T-helper 2 cell treated with Interferon-gamma antibody and Interleukin-4, amounts not matched to agents 100 ng/mL and 5 ng/mL, for 36 hours (primary cell): Measurements from ENCODE around the gene C1R. TPM values are rescaled to one million over a fixed set of nuclear protein-coding genes. Genes with fewer than 3 reads are reported as not detected.

Source experiments
- intact Hi-C: fragments of 100-400 bp; cut with micrococcal nuclease; formaldehyde crosslinking; loops from one replicate; pipeline ENCODE4 v1.15.1; 2023
- total RNA-seq: library from RNA; stranded (reverse); gene quantifications from 2 replicates; pipeline ENCODE4 v1.2.3, GENCODE V29; 2022

C1R gene
- total RNA-seq = 2.6 and 4.0 TPM in 2 replicates

DNA sequence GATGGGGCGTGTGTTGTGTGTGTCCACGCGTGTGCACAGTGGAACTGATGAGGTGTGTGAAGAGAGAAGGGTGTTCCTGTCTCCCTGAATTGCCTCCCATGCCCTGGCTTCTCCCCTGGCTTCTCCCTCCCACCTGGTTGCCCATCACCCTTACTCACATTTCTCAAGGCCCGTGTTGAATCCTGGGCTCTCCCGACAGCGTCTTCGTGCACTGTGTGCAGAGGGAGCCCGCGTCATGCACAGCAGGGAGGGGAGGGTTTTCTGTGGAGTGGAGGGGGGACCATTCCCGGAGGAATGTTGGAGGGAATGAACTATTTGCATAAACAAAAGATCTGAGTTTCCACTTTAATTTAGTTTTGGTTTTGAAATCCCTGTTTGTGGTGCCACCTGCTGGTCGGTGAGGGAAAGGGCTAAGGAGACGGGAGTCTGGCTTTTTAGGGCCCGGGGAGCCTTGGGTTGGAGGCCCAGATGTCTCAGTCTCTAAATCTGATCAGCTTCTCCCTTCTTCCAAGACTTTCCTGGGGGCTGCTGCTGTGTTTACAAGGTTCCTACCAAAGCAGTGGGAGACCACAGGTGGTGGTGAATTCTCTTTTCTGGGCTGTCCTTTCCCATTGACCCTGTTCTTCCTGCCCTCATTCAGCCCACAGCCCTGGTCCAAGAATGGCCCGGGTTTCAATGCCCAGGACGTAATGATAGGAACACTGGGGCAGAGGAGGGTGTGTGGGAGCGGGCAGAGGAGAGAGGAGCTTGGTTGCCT, at the start of gene C1R:
Gene C1R, minus strand, starts transcription at position 217 of the 757 bp plus-strand sequence. Its CDS starts 57 bp downstream, at position 160.
- intact Hi-C loops = loop anchor here (1.0 to 5.0 kb wide), 6 partner anchors 16 to 223 kb away; partner anchors contain the start of genes C12orf57, C1RL, EMG1 and LPCAT3

GRCh38 chr12:7141351-7142005, 49.2 kb upstream of the C1R start:
- intact Hi-C loops = loop anchor here (5.0 kb wide), 1 partner anchor 46 kb away; the partner anchor contains the start of gene PEX5

GRCh38 chr12:7139200-7139599, 47.0 kb upstream of the C1R start:
- intact Hi-C loops = no loop called here

DNA sequence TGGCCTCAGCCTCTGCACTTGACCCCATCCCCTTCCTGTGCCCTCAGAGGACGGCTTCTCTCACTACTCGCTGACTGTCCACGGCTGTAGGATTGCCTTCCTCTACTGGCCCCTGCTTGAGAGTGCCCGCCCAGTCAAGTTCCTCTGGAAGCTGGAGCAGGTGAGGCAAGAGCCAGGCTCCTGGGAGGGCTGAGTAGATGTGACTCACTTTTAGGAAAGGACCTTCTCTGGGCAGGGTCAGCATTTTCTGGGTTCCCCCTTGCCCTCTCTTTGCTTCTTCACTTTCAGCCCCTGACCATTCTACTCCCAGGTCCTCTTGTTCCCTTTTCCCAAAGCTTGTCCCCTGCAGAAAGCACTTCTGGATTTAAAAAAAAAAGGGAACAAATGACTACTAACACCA, 45.7 kb upstream of the C1R start:
- intact Hi-C loops = no loop called here

GRCh38 chr12:7136676-7137075, 44.4 kb upstream of the C1R start:
- intact Hi-C loops = no loop called here

- intact Hi-C loops = no loop called here
Observed at GRCh38 chr12:7136071-7136470, 43.8 kb upstream of the C1R start.

GRCh38 chr12:7134396-7135166, 42.3 kb upstream of the C1R start:
- intact Hi-C loops = loop anchor here (5.0 kb wide), 1 partner anchor 117 kb away; the partner anchor contains the start of gene LPCAT3

DNA sequence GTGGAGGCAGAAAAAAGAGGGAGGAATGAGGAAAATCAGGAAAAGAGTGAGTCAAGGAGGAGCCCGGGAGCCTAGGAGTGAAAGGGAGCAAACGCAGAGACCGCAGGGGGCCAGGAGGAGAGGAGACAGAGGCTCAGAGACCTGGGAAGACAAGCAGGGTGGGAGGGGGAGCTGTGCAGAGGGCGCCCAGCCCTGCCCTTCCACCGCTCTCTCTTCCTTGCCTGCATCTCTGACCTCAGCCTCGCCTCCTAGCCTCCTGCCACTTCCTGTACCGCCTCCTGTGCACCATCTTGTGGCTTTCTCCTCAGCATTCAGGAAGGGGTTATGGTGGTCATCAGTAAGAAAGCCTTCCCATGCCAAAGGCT, 39.2 kb upstream of the C1R start:
- intact Hi-C loops = loop anchor here (5.0 kb wide), 1 partner anchor 114 kb away; the partner anchor contains the start of gene LPCAT3

GRCh38 chr12:7130701-7131501, 38.7 kb upstream of the C1R start:
- intact Hi-C loops = loop anchor here (1.0 to 5.0 kb wide), 2 partner anchors 23 to 114 kb away; partner anchors contain the start of gene LPCAT3

GRCh38 chr12:7129872-7130691, 37.8 kb upstream of the C1R start, which contains the start of gene CLSTN3:
TSS of gene CLSTN3 (plus strand) at chr12:7130371. CDS start at chr12:7130649, 278 bp downstream.
- intact Hi-C loops = loop anchor here (1.0 to 5.0 kb wide), 2 partner anchors 22 to 113 kb away; partner anchors contain the start of gene LPCAT3

- intact Hi-C loops = no loop called here
Observed at GRCh38 chr12:7129287-7129871, 37.1 kb upstream of the C1R start.

DNA sequence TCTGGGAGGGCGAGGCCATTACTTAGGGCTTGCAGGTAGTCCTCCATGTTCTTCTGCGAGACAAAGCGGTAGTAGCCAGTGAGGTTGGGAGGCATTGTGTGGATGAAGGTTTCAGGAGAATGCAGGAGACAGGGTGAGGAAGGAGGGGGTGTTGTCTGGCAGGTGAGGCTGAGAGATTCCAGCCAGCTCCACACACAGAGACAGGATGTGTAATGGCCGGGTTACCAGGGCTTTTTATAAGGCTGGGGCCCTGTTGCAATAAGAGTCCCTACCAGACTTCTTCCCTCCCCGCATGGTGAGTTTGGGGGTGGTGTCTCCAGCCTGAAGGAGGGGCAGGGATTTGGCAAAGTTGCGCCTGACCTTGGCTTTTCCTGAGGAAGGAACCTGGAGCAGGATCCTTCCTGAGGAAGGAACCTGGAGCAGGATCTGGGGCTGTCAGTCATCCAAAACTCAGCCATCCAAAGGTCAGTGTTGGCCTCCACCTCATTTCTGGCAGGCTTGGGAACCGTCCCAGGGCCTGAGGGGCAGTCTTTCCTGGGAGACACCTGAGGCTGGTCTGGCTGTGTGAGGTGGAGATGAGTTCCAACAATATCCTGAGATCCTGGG, 36.5 kb upstream of the C1R start, which contains the start of gene RBP5:
Gene RBP5, minus strand, starts transcription at position 209 of the 606 bp plus-strand sequence. Its CDS starts 114 bp downstream, at position 95.
- intact Hi-C loops = no loop called here

DNA sequence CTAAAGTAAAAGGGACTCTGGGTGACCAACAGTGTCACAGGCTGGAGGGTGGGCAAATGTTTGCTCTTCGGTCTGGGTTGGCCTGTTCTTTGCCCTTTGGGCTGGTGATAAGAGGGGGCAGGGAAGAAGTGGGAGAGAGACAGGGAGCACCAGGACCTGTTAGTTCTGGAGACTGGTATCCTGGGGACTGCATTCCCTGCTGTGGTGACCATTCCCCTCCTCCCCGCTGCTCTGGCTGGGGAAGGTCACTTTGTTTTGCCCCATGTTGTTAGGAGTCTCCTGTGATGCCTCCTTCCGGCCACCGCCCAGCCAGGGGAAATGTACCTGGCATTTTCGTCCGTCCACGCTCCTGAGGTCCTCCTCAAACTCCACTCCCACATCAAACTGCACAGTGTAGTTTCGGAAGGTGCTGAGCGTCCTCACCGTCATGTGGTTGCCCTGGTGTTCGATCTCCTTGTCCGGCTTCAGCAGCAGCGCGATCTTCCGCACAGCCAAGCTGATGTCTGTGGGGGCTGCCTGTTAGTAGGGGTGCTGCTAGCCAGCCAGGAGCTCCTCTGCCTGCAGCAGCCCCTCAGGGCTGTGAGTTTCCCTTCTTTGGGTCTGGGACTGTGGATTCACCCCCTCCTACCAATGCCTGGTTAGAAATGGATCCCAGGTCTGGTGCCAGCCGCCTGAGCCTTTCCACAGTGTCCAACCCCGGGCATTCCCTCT, 35.8 kb upstream of the C1R start:
- intact Hi-C loops = no loop called here

DNA sequence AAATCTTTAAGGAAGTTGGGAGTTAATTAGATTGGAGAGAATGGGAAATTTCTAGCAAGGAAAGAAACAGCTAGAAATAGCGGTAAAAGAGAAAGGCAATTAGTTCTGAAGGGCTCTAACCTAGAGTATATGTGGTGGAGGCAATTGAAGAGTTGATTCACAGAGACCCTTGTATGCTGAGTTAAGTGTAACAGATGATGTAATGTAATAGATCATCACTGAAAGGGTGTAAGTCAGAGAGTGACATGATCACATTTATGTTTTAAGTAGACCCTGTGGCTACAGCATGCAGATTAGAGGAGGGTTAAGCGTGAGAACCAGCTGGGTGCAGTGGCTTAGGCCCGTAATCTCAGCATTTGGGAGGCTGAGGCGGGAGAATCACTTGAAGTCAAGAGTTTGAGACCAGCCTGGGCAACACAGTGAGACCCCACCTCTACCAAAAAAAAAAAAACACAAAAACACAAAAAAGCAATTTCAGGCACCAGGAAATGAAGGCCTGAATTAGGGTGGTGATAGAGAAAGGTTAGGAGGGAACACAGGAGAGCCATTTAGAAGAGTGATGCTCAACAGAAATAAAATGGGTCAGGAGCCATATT, 33.5 kb upstream of the C1R start:
- intact Hi-C loops = no loop called here

DNA sequence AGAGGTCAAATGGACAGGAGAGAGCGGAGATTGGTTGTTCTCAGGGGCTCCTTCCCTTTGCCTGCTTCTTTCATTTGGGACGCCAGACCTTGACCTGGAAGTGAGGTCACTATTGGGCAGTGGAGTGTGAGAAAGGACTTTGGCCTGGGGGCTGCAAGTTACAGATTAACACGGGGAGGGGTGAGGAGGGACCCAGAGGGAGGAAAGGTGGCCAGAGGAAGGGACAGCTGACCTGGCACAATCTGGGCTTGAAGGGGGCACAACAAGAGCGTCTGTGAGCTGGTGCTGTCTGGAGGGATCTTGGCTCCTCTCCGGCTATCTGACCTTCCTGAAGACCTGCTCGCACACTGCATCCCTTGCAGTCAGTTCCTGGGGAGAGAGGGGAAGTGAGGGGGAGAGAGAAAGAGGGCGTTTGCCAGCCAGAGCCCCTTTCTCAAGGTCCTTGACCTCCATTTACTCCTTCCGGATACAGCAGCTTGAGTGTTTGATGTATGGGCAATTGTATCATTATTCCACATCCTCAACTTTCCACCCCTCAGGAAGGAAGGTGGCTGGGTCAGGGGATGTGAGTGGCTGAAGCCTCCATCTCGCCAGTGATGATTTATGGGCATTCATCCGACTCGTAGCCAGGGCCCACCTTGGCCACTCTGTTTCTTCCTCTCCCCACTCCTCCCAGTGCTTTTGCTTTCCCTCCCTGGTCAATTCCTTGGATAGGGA, 31.7 kb upstream of the C1R start:
- intact Hi-C loops = no loop called here

DNA sequence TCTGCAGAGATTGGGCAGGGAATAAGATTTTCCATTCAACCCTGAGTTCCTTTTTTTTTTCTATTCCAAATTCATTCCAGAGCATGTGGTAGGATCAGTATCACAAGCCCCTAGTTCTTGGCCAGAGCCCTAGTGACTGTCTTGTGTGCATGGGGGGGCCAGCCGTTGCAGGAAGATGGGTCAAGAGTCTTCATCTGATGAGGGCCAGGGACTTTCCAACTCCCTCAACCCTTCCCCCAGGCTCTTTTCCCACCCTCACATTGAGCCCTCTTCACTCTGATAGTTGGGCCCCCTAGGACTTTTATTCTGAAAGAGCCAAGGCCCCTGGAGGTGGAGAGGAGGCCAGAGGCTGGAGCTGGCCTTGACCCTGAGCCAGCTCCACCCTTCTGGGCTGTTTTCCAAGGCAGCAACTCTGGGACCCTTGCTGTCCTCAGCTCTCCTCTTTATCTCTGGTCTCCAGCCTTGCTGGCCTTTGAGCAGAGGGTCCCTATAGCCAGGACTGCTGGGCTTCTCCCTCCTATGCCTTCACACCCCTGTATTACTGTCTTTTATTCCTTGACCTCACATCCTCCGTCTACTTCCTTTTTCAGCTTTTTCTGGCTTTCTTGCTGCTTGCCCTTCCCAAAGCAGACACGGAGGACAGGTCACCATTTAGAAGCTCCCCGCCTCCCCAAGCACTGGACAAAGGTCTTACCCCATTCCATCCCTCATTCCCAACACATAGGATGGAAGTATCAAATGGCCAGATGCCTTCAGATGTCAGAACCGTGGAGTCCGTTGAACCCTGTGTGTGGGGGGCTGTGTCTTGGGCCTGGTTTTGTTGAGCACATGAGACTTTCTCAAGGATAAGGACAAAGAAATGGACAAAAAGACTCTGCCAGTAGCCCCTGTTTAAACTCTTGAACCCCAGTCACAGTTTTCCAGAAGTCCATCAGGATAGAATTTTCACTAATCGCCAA, 30.8 kb upstream of the C1R start:
- intact Hi-C loops = no loop called here
